NCI-H2081 treated with DMSO at 0.1 percent for 48 hours (cell line): Measurements from ENCODE around the gene IL1RL1.

ENCODE experiments used
- DNase-seq: peaks from one replicate; lab custom pipeline; 2025; lab: John Stamatoyannopoulos, UW

IL1RL1 gene

DNA sequence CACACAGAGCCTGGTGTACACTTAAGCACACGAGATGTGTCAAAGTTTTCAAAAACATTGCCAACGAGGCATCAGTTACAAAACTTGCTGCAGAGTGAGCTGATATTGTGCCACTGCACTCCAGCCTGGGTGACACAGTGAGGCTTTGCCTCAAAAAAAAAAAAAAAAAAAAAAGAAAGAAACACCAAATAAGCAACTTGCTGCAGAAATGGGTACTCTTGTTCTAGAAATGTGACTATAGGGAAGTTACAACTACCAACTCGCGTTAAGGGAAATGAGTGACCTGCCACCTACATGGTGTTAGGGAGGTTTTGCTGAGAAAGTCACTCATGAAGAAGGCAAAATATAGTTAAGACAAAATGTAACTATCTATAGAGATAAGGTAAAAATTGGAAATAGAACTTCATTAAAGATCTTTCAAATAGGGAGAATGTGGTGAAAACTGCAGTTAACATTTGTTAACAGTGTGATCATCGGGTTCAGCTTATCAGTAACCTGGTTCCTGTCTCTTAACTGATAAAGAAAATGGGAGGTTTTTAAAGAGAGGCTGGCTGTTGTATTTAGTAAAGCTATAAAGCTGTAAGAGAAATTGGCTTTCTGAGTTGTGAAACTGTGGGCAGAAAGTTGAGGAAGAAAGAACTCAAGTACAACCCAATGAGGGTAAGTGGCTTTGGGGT is at the start of gene IL1RL1:
Gene IL1RL1, plus strand, starts transcription at position 600 of the 677 bp plus-strand sequence. CDS start 26,702 bp downstream, outside the sequence.
- DNase-seq: no peak

DNA sequence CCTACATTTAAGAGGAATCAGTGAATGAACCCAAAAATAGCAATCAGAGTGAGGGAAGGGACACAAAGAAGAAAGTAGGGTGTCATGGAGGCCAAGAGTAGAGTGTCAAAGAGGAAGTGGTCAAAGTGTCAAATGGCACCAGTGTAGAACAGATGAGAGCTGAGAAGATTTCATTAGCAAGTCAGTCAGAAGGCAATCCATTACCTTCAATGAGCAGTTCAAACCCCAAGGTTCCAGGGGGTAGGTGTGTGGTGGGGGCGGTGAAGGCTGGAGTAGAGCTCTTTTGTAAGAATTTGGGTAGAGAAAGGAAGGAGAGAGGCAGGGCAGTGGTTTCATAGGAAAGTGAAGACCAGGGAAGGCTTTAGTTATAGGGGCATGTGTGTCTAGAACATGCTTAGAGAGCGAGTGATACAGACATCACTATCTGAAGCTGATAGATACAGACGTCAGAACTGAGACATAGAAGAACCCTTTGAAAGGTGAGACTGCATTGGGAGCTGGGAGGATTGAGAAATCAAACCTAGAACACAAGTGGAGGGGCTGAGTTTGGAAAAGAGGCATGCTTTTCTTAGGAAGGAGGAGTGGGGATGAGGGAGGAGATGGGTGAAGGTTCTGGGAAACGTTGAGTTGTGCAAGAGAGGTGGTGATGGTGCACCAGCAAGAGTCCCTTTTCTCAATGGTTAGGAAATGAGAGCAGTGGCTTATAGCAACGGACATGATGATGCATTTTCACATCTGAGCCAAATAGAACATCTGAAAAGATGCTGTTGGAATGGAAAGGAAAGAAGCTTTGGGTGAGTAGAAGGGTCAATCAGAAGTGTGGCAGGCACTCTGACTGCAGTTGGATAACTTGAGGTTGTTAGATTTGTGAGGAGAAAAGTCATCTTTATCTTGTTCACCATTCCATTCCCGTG is 48.9 kb upstream of the IL1RL1 start:
- no peak for DNase-seq

DNA sequence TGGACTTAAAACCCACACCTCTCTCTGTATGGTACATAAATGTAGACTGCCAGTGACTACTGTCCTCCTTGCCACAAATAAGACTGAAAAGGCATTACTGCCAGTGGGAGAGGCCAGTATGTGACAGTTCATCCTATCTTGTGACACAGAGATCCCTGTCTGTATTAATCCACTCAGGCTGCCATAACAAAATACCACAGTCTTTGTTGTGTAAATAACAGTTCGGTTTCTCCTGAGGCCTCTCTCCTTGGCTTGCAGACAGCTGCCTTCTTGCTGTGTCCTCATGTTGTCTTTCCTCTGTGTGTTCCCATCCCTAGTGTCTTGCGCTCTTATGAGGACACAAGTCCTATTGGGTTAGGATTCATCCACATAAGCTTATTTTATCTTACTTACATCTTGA is 46.4 kb upstream of the IL1RL1 start:
- DNase-seq: no peak

DNA sequence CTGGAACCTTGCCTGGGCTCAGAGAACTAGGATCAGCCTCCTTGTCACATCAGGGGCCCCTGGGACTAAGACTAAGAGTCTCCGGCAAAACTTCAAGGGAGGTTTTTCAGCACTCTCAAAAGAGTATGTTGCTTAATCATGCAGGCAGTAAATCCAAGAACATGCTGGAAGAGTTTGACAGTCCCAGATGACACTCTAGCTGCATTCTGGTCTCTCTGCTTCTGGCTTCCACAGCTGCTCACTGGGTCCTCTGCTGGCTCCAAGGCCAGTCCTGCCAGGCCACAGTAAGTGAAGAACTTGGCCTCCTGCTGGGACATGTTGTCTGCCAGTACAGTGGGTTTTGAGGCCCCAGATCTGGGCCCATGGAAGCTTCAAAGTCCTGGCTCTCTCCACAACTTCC is 45.2 kb upstream of the IL1RL1 start:
- no peak for DNase-seq

DNA sequence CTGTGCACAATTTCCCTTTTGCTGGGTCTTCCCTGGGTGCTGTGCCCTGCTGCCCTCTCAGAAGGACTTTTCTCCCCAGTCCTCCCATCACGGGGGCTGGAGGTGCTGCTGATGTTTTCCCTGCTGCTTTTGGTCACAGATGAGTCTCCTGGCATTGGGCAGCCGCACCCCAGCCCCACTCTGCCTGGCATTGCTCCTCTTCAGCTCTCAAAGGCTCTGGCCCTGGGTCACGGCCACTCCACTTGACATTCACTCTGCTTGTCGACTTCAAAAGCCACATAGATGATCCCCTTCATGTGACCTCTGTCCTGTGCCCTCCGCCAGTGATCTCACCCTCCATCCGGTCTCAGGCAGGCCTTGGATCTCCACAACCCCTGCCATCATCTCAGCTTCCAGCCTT is 43.6 kb upstream of the IL1RL1 start:
- DNase-seq: no peak

DNA sequence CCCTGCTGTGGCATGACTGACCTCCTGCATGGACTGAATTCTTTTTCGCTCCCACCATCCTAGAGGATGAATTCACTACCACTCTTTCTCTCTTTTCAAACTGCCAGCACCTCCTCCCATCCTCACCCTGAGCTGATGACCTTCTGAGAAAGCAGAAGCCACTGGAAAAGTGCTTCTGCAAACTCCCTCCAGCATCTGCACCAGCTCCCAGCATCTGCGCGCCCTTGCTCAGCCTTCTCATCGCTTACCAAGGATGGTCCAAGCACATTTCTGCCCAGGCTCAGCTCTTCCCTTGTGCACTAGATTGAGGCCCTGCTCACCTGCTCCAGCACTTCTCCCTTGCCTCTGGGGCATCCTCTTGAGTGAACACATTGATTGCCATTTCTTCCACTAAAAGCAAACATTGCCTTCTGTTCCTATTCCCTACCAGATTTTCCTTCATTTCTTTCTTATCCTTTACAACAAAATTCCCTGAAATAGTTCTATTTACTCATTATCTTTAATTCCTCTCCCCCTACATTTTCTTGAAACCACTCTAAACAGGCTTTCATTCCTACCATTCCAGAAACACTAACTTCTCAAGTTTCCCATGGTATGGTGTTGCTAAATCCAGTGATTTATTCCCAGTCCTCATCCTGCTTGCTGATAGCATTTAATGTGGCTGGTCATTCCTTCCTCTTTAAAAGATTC is 42.7 kb upstream of the IL1RL1 start:
- no peak for DNase-seq

DNA sequence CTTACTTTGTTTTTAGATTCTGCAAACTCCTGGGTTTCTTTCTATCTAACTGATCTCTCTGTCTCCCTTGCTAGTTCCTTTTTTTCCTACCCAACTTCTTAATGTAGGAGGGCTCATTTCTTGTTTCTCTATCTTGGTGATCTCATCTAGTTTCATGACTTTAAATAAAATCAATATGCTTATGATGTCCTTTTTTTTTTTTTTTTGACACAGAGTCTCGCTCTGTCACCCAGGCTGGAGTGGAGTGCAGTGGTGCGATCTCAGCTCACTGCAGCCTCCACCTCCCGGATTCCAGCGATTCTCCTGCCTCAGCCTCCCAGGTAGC is 42.2 kb upstream of the IL1RL1 start:
- DNase-seq: no peak

DNA sequence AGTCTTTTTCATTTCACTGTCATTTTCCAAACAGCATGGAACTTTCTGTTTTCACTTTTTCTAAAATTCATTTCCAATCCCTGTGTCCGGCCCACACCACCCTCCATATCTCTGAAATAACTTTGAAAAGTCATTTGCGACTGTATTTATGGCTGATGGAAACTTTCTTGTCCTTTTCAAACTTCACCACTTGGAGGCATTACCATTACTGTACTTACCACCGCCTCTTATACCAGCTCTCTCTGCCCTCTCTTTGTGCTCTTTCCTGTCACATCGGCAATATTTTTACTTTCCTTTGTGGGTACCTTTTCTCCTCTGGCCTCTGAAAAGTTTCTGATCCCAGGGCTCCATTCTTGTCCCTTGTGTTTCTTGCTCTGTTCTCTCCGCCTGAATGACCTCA is 39.5 kb upstream of the IL1RL1 start:
- DNase-seq: no peak

DNA sequence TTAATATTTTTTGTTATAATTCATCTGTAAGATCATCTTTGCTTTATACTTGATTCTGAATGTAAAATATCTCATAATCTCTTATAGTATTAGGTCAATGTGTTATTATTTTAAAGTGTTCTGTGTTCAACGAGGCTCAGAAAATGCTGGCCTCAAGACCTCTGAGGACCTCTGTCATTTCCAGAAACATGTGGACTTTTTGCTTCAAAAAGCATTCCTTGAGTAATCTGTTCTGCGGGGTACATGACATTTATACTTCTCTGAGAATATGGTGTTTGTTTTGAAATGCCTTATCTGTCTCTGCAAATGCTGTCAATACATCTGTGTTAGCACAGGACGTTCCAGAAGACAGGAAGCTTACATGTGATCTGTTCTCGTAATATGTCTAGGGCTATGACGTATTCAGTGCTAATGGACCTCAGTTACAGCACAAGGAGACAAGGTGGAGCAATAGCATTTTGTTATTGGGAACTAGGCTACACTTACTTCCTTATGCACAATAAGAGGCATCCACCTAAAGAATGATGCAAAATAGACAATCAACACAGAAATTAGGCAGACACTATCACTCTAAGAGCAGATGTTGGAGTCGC is 37.6 kb upstream of the IL1RL1 start:
- no peak for DNase-seq

DNA sequence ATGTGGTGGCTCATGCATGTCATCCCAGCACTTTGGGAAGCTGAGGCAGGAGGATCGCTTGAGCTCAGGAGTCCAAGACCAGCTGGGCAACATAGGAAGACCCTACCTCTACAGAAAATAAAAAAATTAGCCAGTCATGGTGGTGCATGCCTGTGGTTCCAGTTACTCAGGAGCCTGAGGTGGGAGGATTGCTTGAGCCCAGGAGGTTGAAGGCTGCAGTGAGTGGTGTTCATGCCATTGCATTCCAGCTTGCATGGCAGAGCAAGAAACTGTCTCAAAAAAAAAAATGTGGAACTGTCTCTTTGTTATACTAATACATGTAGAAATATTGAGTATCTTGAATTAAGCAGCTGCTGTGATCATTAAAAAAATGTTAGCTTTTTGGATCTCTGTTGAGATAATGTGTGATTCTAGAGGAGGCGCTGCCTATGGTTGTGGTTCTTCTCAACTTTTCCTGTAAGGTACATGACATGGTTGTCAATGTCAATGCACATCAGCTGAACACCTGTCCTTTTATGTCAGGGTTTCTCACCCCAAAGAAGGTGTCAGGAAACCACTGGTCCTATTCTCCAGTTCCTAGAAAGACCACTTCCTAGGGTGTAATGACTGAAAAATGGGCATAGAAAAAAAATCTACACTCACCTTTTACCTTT is 34.7 kb upstream of the IL1RL1 start:
- no peak for DNase-seq

DNA sequence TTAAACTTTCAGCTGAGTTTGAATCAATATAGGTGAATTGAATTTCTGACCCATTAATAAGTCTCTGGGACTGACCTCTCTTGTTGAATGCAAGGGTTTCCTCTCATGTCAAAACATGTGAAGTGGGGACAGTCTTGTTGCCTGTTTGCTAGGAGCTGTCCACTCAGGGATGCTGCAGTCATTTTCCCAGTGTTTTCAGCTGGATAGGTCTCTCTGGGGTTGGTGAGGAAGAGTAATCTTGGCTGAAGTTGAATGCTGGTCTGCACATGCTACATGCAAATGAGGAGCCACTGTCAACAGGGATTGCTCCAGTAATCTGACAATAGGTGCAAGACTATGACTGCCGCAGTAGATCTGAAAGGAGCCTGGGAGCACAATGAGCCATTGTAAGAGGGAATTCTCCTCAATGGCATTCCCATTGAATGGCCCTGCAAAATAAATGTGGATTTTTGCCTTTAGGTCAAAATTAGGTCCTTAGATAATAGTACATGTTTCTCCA is 34.1 kb upstream of the IL1RL1 start:
- no peak for DNase-seq

DNA sequence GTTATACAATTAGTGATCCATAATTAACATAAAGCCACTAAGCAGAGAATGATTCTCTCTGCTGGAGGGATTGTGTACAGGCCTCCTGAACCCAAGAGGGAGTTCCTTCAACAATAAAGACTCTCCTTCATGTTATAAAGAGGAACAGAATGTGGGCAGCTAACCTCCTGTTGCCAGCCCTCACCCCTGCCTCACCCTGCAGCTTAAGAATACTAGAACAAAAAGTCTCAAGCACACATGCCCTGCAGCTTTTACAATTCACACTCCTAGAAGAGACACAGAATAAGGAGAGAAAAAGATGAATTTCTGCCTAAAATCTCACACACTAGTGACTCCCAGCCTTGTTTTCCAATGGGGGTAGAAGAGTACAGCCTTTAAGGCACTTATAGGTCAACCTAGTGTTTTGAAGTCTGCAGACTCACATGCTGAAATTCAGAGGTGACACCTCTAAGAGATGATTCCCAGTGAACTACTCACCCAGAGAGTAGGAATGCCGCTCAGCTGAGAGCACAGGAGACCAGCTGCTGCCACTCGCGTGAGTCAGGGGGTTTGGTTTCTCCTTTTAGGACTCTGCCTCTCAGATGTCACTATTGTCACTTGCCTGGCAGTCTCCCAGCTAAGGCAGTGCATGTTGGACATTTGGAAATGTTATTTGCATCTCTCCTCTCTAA is 32.5 kb upstream of the IL1RL1 start:
- no peak for DNase-seq

DNA sequence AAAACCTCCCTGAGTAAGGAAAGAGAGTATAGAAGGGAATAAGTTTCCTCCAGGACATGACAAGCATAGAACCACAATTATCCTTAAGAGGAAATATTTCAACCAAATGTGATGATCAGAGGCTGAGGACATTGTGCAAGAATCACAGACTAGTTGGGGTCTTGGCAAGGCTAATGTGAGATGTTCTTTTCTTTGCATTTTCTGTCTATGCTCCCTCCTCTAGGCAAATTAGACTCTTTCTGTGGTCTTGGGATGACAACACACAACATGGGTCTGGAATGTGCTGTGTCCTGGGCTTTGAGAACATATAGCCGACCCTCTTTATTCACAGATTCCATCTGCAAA is 32.0 kb upstream of the IL1RL1 start:
- DNase-seq: no peak

DNA sequence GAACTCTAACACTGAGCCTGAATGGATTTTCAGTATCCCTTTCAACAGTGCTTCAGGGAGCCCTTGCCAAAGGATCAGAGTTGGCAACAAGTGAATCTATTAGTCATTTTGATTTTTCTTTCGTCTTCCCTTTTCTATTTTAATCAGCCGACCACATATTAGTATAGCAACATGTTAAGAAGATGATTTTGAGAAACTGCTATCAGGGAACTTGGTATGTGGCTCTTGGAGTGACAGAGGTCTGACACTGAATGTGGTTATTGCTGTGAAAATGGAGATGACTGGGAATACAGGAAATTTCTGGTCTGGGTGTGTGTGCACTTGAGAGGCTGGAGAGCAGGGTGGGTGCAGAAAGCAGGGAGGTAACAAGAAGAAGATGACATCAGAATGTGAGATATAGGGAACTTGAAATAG is 28.7 kb upstream of the IL1RL1 start:
- DNase-seq: no peak

DNA sequence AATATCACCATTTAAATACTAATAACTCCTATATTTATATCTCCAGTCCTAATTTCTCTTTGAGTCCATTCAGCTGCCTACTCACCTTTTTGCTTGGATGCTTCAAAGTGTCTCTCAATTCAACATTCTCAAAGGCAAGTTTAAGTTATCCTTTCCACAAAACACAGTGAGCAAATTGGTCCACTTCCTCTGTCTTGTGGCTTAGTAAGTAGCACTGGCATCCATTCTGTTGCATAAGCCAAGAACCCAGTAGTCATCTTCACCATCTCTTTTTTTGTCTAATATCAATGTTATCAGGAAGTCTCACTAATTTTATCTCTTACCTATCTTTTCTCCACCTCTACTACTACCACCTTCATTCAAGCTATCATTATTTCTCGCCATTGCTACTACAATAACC is 27.4 kb upstream of the IL1RL1 start:
- DNase-seq: no peak

DNA sequence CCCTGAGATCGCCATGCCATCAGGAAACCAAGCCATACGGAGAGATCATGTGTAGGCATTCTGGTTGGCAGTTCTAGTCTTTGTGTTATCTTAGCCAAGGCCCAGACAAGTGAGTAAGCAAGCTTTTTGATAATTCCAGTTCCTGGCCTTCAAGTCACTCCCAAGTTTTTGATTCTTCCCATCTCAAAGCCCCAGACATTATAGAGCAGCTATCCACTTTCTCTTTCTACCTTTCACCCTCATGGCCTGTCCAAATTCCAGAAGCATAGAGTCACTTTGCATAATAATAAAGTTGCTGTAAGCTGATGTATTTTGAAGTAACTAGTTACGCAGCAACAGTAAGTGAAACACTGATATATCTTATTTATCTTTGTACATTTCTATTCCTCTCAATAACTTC is 26.8 kb upstream of the IL1RL1 start:
- DNase-seq: no peak

DNA sequence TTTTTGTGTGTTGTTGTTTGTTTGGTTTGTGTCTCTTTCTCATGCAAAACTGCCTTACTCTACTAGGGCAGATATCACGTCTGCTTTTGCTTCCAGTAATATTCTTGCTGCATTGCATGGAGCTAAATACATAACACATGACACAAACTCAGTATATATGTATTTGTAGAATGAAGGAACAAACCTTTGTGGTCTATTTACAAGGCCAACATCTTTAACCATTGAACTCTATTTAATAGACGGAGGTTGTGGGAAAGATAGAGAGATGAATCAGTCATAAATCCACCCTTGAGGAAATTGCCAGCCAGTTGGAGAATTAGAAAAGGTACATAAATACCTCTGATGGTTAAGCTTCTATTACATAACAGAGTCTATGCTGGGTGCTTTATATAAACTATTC is 26.0 kb upstream of the IL1RL1 start:
- no peak for DNase-seq

DNA sequence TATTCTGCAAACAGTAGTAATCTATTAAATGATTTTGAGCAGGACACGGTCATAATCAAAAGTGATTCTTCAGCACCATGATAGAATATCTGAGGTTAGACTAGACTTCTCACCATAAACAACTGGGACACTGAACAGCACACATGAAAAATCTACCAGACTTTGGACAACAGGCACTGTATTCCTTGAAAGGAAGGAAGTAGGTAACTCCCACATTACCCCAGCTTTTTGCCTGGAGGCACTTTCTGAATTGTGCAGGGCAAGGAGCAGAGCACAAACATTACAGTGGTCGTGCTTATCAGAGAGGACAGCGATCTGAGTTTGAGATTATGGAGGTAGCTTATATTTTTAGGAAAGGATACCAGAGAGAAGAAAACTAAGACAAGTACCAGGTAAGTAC is 25.3 kb upstream of the IL1RL1 start:
- no peak for DNase-seq

DNA sequence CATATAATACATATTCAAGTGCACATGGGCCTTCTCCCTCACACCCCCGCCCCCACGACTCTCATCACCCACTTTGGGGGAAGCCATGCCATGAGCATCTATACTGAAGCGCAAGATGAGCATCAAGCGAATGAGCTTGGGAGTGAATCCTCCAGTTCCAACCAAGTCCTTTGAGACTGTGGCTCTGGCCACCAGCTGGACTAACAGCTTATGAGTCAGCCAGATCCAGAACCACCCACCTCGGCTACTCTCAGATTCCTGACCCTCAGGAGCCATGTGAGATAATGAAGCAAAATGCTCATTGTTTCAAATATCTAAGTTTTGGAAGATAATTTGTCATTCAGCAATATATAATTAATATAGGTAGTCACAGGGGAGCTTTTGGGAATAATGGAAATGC is 22.2 kb upstream of the IL1RL1 start:
- DNase-seq: no peak

DNA sequence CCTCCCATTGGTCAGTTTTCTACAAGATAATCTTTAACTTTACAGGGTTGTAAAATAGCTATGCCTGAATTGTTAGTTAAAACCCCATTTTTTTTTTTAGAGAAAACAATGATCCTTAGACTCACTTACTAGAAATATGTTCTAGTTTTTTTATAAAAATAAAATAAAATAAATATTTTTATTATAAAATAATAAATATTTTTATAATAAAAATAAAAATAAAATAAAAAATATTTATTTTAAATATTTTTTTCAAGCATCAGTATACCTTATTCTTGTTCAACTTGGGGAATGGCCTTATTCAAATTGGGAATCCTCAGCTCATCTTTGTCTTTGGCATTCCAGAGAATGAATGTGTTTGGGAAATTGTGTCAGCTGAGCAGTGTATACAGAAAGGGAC is 20.8 kb upstream of the IL1RL1 start:
- no peak for DNase-seq

DNA sequence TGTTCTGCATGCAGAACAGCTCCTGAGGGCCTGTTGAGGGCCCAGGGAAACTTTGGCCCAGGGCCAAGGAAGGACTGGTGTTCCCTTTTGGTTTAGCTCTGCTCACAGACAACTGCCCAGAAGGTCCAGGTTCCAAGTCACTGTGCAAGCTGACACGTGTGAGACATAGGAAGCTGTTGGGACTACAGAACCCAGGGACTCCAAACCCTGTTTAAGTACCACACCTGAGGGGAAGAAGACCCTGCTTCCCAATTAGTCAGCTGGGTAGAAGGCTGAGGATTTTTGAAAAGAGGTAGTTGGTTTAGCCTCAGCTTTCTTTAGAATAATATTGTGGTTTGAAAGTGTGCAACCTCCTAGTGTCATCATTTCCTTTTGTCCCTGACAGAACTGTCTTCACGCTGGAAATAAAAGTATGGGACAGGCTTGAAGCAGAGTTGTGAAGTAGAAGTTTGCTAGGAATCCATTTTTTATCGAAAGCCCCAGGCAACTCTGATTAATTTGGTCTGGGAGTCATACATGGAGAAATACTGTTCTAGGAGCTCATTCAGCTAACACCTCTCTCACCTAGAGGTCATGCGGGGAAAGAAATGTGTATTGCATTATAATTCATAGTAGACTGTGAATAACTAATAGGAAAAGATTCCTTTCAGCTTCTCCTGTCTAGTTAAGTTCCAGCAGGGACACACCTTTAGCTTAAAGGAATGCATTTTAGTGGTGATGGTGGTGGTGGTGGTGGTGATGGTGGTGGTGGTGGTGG is 19.9 kb upstream of the IL1RL1 start:
- no peak for DNase-seq
